WTC11 (cell line): ENCODE measurements around the gene MRAS. TPM values are rescaled to one million over a fixed set of nuclear protein-coding genes. Genes with fewer than 3 reads are reported as not detected.
A peak's percentile ranks its signal among the peaks of the same experiment; 100 is the strongest.
"Not testable (repeated sequence)": the region's sequence is repeated elsewhere in the genome, so short reads cannot be mapped to it uniquely, and the experiment has no call there.

Source experiments
- ATAC-seq: fragments of 200-7000 bp; cut with Tn5 transposase; 2 replicates; pipeline ENCODE4 v1.10.0; 2021; ENCODE audit warnings: mild to moderate bottlenecking, moderate library complexity
- CTCF ChIA-PET: fragments of 300-600 bp; sonication (Branson Sonifier 250); formaldehyde crosslinking; loops from one replicate; lab custom pipeline; 2021; ENCODE audit warnings: antibody characterized with exemption; lab: Charles Lee
- POLR2A ChIA-PET: fragments of 350-600 bp; sonication (Branson Sonifier 250); formaldehyde crosslinking; loops from one replicate; lab custom pipeline; 2021; ENCODE audit warnings: antibody characterized with exemption; lab: Charles Lee
- DNase-seq: peaks from one replicate; pipeline ENCODE4 v3.0.0; 2021; ENCODE audit warnings: low spot score
- H3K27ac Mint-ChIP-seq: 2 replicates; pipeline ENCODE4 v1.8.0; 2021; ENCODE audit warnings: mixed read lengths
- H3K27me3 Mint-ChIP-seq: 2 replicates; pipeline ENCODE4 v1.8.0; 2021; ENCODE audit warnings: low read depth, mild to moderate bottlenecking, moderate library complexity, mixed read lengths
- H3K36me3 Mint-ChIP-seq: 2 replicates; pipeline ENCODE4 v1.8.0; 2021; ENCODE audit warnings: mixed read lengths
- H3K4me1 Mint-ChIP-seq: 2 replicates; pipeline ENCODE4 v1.8.0; 2022; ENCODE audit warnings: mixed read lengths
- H3K4me3 Mint-ChIP-seq: 2 replicates; pipeline ENCODE4 v1.8.0; 2021; ENCODE audit warnings: mild to moderate bottlenecking, moderate library complexity, mixed read lengths
- H3K9me3 Mint-ChIP-seq: 2 replicates; pipeline ENCODE4 v1.8.0; 2021; ENCODE audit warnings: mixed read lengths
- AFF4 ChIP-seq: sonication (generic); formaldehyde crosslinking; IDR thresholded peaks from 2 replicates; pipeline ENCODE4 v1.8.1; 2023; ENCODE audit warnings: mild to moderate bottlenecking, missing genetic modification reagents, borderline replicate concordance
- ARID4B ChIP-seq: sonication (generic); formaldehyde crosslinking; IDR thresholded peaks from 2 replicates; pipeline ENCODE4 v1.8.0; 2023; ENCODE audit warnings: missing genetic modification reagents, mild to moderate bottlenecking, borderline replicate concordance
- CBFB ChIP-seq: sonication (generic); formaldehyde crosslinking; IDR thresholded peaks from 2 replicates; pipeline ENCODE4 v1.8.1; 2022; ENCODE audit warnings: mild to moderate bottlenecking, low read depth, missing genetic modification reagents
- E2F5 ChIP-seq: sonication (generic); formaldehyde crosslinking; IDR thresholded peaks from 2 replicates; pipeline ENCODE4 v1.8.1; 2022; ENCODE audit warnings: mild to moderate bottlenecking, moderate library complexity, missing genetic modification reagents
- ETV6 ChIP-seq: sonication (generic); formaldehyde crosslinking; IDR thresholded peaks from 2 replicates; pipeline ENCODE4 v1.8.1; 2022; ENCODE audit warnings: mild to moderate bottlenecking, missing genetic modification reagents
- HMGA2 ChIP-seq: fragments of 250-450 bp; sonication (Bioruptor Pico); IDR thresholded peaks from 2 replicates; pipeline ENCODE4 v1.4.0; 2021; ENCODE audit warnings: mild to moderate bottlenecking, moderate library complexity
- JUN ChIP-seq: sonication (generic); formaldehyde crosslinking; IDR thresholded peaks from 2 replicates; pipeline ENCODE4 v1.8.0; 2023; ENCODE audit warnings: mild to moderate bottlenecking, missing genetic modification reagents
- PREB ChIP-seq: sonication (generic); formaldehyde crosslinking; IDR thresholded peaks from 2 replicates; pipeline ENCODE4 v1.8.1; 2022; ENCODE audit warnings: mild to moderate bottlenecking, missing genetic modification reagents, moderate library complexity, borderline replicate concordance
- SMAD3 ChIP-seq: sonication (generic); formaldehyde crosslinking; IDR thresholded peaks from 2 replicates; pipeline ENCODE4 v1.8.0; 2022; ENCODE audit warnings: missing genetic modification reagents, mild to moderate bottlenecking, borderline replicate concordance
- TCF7 ChIP-seq: sonication (generic); formaldehyde crosslinking; IDR thresholded peaks from 2 replicates; pipeline ENCODE4 v1.8.0; 2022; ENCODE audit warnings: mild to moderate bottlenecking, low read depth, missing genetic modification reagents, moderate library complexity
- TP53 ChIP-seq: sonication (generic); formaldehyde crosslinking; IDR thresholded peaks from 2 replicates; pipeline ENCODE4 v1.8.1; 2023; ENCODE audit warnings: mild to moderate bottlenecking, missing genetic modification reagents
- ZNF416 ChIP-seq: fragments of 250-450 bp; sonication (Bioruptor Pico); IDR thresholded peaks from 2 replicates; pipeline ENCODE4 v1.9.0; 2021; ENCODE audit warnings: mild to moderate bottlenecking, inconsistent platforms
- ZSCAN18 ChIP-seq: fragments of 250-450 bp; sonication (Bioruptor Pico); IDR thresholded peaks from 2 replicates; pipeline ENCODE4 v2.1.2; 2022; ENCODE audit warnings: mild to moderate bottlenecking, moderate library complexity
- total RNA-seq: library from RNA; stranded (reverse); gene quantifications from 3 replicates; pipeline ENCODE4 v1.2.3, GENCODE V29; 2021

MRAS gene
- total RNA-seq, 1 experiment from 2014 or later: 14.8 TPM

- TF ChIP-seq ZNF416 (no peak), ARID4B (CRISPR knock-in tag) (no peak), TP53 (CRISPR knock-in tag) (no peak), SMAD3 (CRISPR knock-in tag) (no peak), ETV6 (CRISPR knock-in tag) (no peak), AFF4 (CRISPR knock-in tag) (no peak), ZSCAN18 (CRISPR knock-in tag) (no peak)
These were observed 77.8 kb downstream of the MRAS start (continued) for GRCh38 chr3:138426211-138426610.

GRCh38 chr3:138426754-138427153 is 78.4 kb downstream of the MRAS start:
- H3K4me3 Mint-ChIP-seq, H3K36me3 Mint-ChIP-seq, ATAC-seq, H3K9me3 Mint-ChIP-seq, POLR2A ChIA-PET, H3K27ac Mint-ChIP-seq, DNase-seq: not testable (repeated sequence)
- peak; percentile 96 for TF ChIP-seq HMGA2 (CRISPR knock-in tag)
- Mint-ChIP-seq H3K4me1 (peaks cover 10% of the 10 kb centered on the region; the same call in 1 of the 2 replicates), H3K27me3 (peaks cover 52% of the 10 kb centered on the region)
- CTCF ChIA-PET: interaction anchor here (0.6 to 1.4 kb wide), 6 partner anchors 9 to 96 kb away, joined by 3 to 6 read pairs (median 4); no protein-coding TSS in a partner anchor

GRCh38 chr3:138429665-138430064 is 81.3 kb downstream of the MRAS start:
- Mint-ChIP-seq H3K27me3 (peaks cover 55% of the 10 kb centered on the region), H3K27ac (no peak overlapping the region), H3K4me3 (no peak overlapping the region), H3K4me1 (peaks cover 2% of the 10 kb centered on the region; the same call in 1 of the 2 replicates), H3K9me3 (no peaks in the 10 kb centered on the region; the same call in none of the 2 replicates), H3K36me3 (peaks cover 2% of the 10 kb centered on the region; the same call in 1 of the 2 replicates)
- no peak for ATAC-seq
- TF ChIP-seq E2F5 (CRISPR knock-in tag): no peak
- no peak for TF ChIP-seq TCF7
- TF ChIP-seq CBFB (CRISPR knock-in tag): no peak
- no peak for TF ChIP-seq JUN (CRISPR knock-in tag)
- TF ChIP-seq PREB: no peak
- DNase-seq: no peak
- ChIA-PET POLR2A (no interaction called here), CTCF (interaction anchor here (1.0 to 2.4 kb wide), 2 partner anchors 12 to 50 kb away, joined by 3 to 10 read pairs; no protein-coding TSS in a partner anchor)
